OCI-M2 (cell line): ENCODE measurements around the gene ACOX3.

Source experiments
- DNase-seq: peaks from one replicate; lab custom pipeline; 2025; ENCODE audit not compliant: unreplicated experiment; lab: John Stamatoyannopoulos, UW

ACOX3 gene

GRCh38 chr4:8468746-8469535 lies 28.4 kb upstream of the ACOX3 start:
- DNase-seq, result no peak

GRCh38 chr4:8467016-8467415 lies 26.5 kb upstream of the ACOX3 start:
- DNase-seq, result no peak

- no peak for DNase-seq
Observed at GRCh38 chr4:8465615-8466611, 25.4 kb upstream of the ACOX3 start.

- no peak for DNase-seq
Observed at GRCh38 chr4:8464381-8464780, 23.9 kb upstream of the ACOX3 start.

- no peak for DNase-seq
Observed at GRCh38 chr4:8463811-8464210, 23.3 kb upstream of the ACOX3 start.

GRCh38 chr4:8461616-8462015 lies 21.1 kb upstream of the ACOX3 start:
- no peak for DNase-seq

GRCh38 chr4:8461086-8461485 lies 20.6 kb upstream of the ACOX3 start:
- DNase-seq, result no peak

GRCh38 chr4:8459867-8460445 lies 19.4 kb upstream of the ACOX3 start:
- no peak for DNase-seq

GRCh38 chr4:8457646-8458252 lies 17.2 kb upstream of the ACOX3 start:
- DNase-seq, result no peak

- DNase-seq, result no peak
Observed at GRCh38 chr4:8453957-8454356, 13.4 kb upstream of the ACOX3 start.

- DNase-seq, result no peak
Observed at GRCh38 chr4:8451440-8452182, 11.1 kb upstream of the ACOX3 start.

GRCh38 chr4:8446122-8446521 lies 5.6 kb upstream of the ACOX3 start:
- no peak for DNase-seq

- DNase-seq, result no peak
Observed at GRCh38 chr4:8443801-8444200, 3.3 kb upstream of the ACOX3 start.

GRCh38 chr4:8442596-8443358 lies 2.3 kb upstream of the ACOX3 start:
- DNase-seq, result no peak

GRCh38 chr4:8441499-8442091 lies 1.1 kb upstream of the ACOX3 start:
- no peak for DNase-seq

GRCh38 chr4:8439914-8440491 lies 520 bp downstream of the ACOX3 start:
- DNase-seq, result no peak

- no peak for DNase-seq
Observed at GRCh38 chr4:8439168-8439567, 1.4 kb downstream of the ACOX3 start.

GRCh38 chr4:8438743-8439142 lies 1.8 kb downstream of the ACOX3 start:
- DNase-seq, result no peak

GRCh38 chr4:8437281-8437680 lies 3.2 kb downstream of the ACOX3 start:
- no peak for DNase-seq
